Esophagus muscularis mucosa (tissue), 4 donors: ENCODE data around the gene ROBO2.

Experiments used
- CTCF ChIP-seq, 3 experiments: fragments of 200-600 bp in 2 of 3; fragments of 450-650 bp in 1 of 3; sonication (generic) in 2 of 3; IDR thresholded peaks; one replicate each; pipeline ENCODE4 v1.5.1; 2017 to 2019; ENCODE audit warnings: antibody characterized with exemption in 3 of 3, mild to moderate bottlenecking in 2 of 3, moderate library complexity in 1 of 3
- EP300 ChIP-seq: sonication (generic); formaldehyde crosslinking; IDR thresholded peaks from one replicate; pipeline ENCODE4 v1.6.1; 2017; ENCODE audit warnings: antibody characterized with exemption
- POLR2A ChIP-seq: fragments of 450-650 bp; IDR thresholded peaks from one replicate; pipeline ENCODE4 v1.6.1; 2017; ENCODE audit warnings: antibody characterized with exemption, moderate library complexity, mild to moderate bottlenecking, low read depth
- POLR2AphosphoS5 ChIP-seq, 2 donors: sonication (generic); formaldehyde crosslinking; IDR thresholded peaks; one replicate each; pipeline ENCODE4 v1.6.1; 2017; ENCODE audit warnings: antibody characterized with exemption in 2 of 2

DNA sequence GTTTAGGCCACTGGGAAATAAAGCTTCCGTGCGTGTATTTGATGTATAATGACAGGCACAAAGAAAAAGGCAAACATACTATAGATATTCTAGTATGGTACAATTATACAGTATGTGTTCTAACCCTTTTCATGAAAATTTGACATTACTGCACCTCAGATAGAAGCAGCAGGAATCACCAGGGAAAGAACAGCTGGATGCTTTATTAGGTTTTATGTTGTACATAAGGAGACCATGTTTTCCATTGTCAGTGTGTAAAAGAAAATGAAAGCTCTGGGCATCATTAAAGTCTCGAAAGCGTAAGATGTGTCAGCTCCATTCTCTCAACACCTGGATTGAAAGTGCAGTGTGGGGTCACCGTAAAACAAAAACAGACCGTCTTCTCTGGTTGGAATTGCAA, 302.1 kb downstream of the ROBO2 start:
- TF ChIP-seq CTCF (IDR thresholded peaks at IDR 0.05): no peak
- no peak for TF ChIP-seq POLR2A
- TF ChIP-seq POLR2AphosphoS5 (IDR thresholded peaks at IDR 0.05): no peak
- TF ChIP-seq EP300: no peak
